SK-N-SH (cell line): ENCODE measurements around the gene CD99L2. TPM values are rescaled to one million over a fixed set of nuclear protein-coding genes. Genes with fewer than 3 reads are reported as not detected.

Experiments used
- CTCF ChIA-PET: fragments of 300-600, 350-600 bp; formaldehyde crosslinking; extraction: SDS; loops from one replicate; lab custom pipeline; 2021; lab: Yijun Ruan, JAX
- POLR2A ChIA-PET: fragments of 350-600 bp; sonication (Branson Sonifier 250); formaldehyde crosslinking; extraction: SDS; loops from one replicate; lab custom pipeline; 2020; ENCODE audit warnings: antibody characterized with exemption, inconsistent platforms; lab: Yijun Ruan, JAX
- DNase-seq: peaks from one replicate; pipeline ENCODE4 v3.0.0; 2012
- H2AFZ ChIP-seq: fragments of 200-600 bp; sonication (generic); 2 replicates; pipeline ENCODE4 v1.8.1; 2016; ENCODE audit warnings: antibody characterized with exemption, mild to moderate bottlenecking, low read depth
- H3F3A ChIP-seq: fragments of 200-600 bp; sonication (generic); replicated peaks from 2 replicates; pipeline ENCODE3; 2016; ENCODE audit warnings: antibody characterized with exemption, mild to moderate bottlenecking; ENCODE audit not compliant: insufficient read depth
- H3K27ac ChIP-seq, 2 experiments: fragments of 200-500 bp in 1 of 2; fragments of 200-600 bp in 1 of 2; sonication (Bioruptor generic) in 1 of 2; sonication (generic), shearing (Covaris generic) in 1 of 2; 2 replicates each; pipeline versions ENCODE4 v1.5.1 to v1.6.1; 2014 to 2016; ENCODE audit warnings: low read depth in 2 of 2, inconsistent platforms in 1 of 2, low read length in 1 of 2, mild to moderate bottlenecking in 1 of 2, mixed read lengths in 1 of 2
- H3K27me3 ChIP-seq: fragments of 200-600 bp; sonication (generic), shearing (Covaris generic); 2 replicates; pipeline ENCODE4 v1.6.1; 2016; ENCODE audit warnings: mixed run types; ENCODE audit not compliant: insufficient read depth
- H3K36me3 ChIP-seq, 2 experiments: fragments of 200-500 bp in 1 of 2; fragments of 200-600 bp in 1 of 2; sonication (Bioruptor generic) in 1 of 2; sonication (generic) in 1 of 2; replicated peaks in 1 of 2; 2 replicates each; pipeline versions ENCODE3 to v1.5.1; 2014 to 2016; ENCODE audit warnings: low read length in 1 of 2, mild to moderate bottlenecking in 1 of 2; ENCODE audit not compliant: insufficient read depth in 2 of 2, control insufficient read depth in 1 of 2
- H3K4me1 ChIP-seq, 2 experiments: fragments of 200-500 bp in 1 of 2; fragments of 200-600 bp in 1 of 2; sonication (Bioruptor generic) in 1 of 2; sonication (generic), shearing (Covaris generic) in 1 of 2; 2 replicates each; pipeline versions ENCODE4 v1.5.1 to v1.6.1; 2014 to 2016; ENCODE audit warnings: low read depth in 1 of 2, low read length in 1 of 2, mixed run types in 1 of 2; ENCODE audit not compliant: insufficient read depth in 2 of 2, control insufficient read depth in 1 of 2
- H3K4me2 ChIP-seq: fragments of 200-600 bp; sonication (generic), shearing (Covaris generic); 2 replicates; pipeline ENCODE4 v1.6.1; 2017; ENCODE audit warnings: mixed run types
- H3K4me3 ChIP-seq, 2 experiments: fragments of 200-500 bp in 1 of 2; fragments of 200-600 bp in 1 of 2; sonication (Bioruptor generic) in 1 of 2; sonication (generic), shearing (Covaris generic) in 1 of 2; 2 replicates each; pipeline versions ENCODE4 v1.5.1 to v1.8.1; 2014 to 2016; ENCODE audit warnings: low read depth in 2 of 2, inconsistent platforms in 1 of 2, low read length in 1 of 2, mild to moderate bottlenecking in 1 of 2, mixed read lengths in 1 of 2, moderate library complexity in 1 of 2
- H3K79me2 ChIP-seq: fragments of 200-600 bp; sonication (generic); 2 replicates; pipeline ENCODE4 v1.8.1; 2017; ENCODE audit warnings: mild to moderate bottlenecking; ENCODE audit not compliant: insufficient read depth
- H3K9ac ChIP-seq: fragments of 200-600 bp; sonication (generic); 2 replicates; pipeline ENCODE4 v1.6.1; 2017; ENCODE audit warnings: mixed run types
- H3K9me2 ChIP-seq: fragments of 200-600 bp; sonication (generic); 2 replicates; pipeline ENCODE4 v1.6.1; 2017; ENCODE audit warnings: mixed run types
- H3K9me3 ChIP-seq: fragments of 200-600 bp; sonication (generic); 2 replicates; pipeline ENCODE4 v1.6.1; 2017; ENCODE audit warnings: mixed run types, mild to moderate bottlenecking, moderate library complexity
- H4K20me1 ChIP-seq: fragments of 200-600 bp; sonication (generic); 2 replicates; pipeline ENCODE4 v1.6.1; 2017; ENCODE audit warnings: mild to moderate bottlenecking, mixed run types; ENCODE audit not compliant: insufficient read depth
- ELF1 ChIP-seq: IDR thresholded peaks from 2 replicates; pipeline ENCODE4 v1.4.0; 2012
- EZH2phosphoT487 ChIP-seq: fragments of 200-600 bp; sonication (generic); IDR thresholded peaks from 2 replicates; pipeline ENCODE4 v1.6.1; 2017; ENCODE audit warnings: low read depth, mixed run types, mild to moderate bottlenecking, antibody characterized with exemption, moderate library complexity, borderline replicate concordance
- FOXJ3 ChIP-seq: sonication (generic); formaldehyde crosslinking; IDR thresholded peaks from 2 replicates; pipeline ENCODE4 v1.5.1; 2020; ENCODE audit warnings: mild to moderate bottlenecking, missing genetic modification reagents
- FOXM1 ChIP-seq: IDR thresholded peaks from 2 replicates; pipeline ENCODE4 v1.4.0; 2012; ENCODE audit warnings: low read depth, mild to moderate bottlenecking
- GABPA ChIP-seq: IDR thresholded peaks from 2 replicates; pipeline ENCODE4 v1.4.0; 2012; ENCODE audit warnings: low read depth, mild to moderate bottlenecking
- JUND ChIP-seq: IDR thresholded peaks from 2 replicates; pipeline ENCODE4 v1.4.0; 2012
- MXI1 ChIP-seq: IDR thresholded peaks from 2 replicates; pipeline ENCODE4 v1.6.1; 2012; ENCODE audit warnings: mild to moderate bottlenecking, low read depth, low read length, improper control_type of control experiment
- NFIC ChIP-seq: IDR thresholded peaks from 2 replicates; pipeline ENCODE4 v1.4.0; 2012; ENCODE audit warnings: borderline replicate concordance
- POLR2AphosphoS5 ChIP-seq: IDR thresholded peaks from 2 replicates; pipeline ENCODE4 v1.6.1; 2012; ENCODE audit warnings: low read depth, low read length
- RAD21 ChIP-seq: IDR thresholded peaks from 2 replicates; pipeline ENCODE4 v1.6.1; 2012; ENCODE audit warnings: mild to moderate bottlenecking, low read length
- RCOR1 ChIP-seq: fragments of 150-350 bp; IDR thresholded peaks from 2 replicates; pipeline ENCODE4 v1.6.1; 2017; ENCODE audit warnings: antibody characterized with exemption, low read length
- SMC3 ChIP-seq: IDR thresholded peaks from 2 replicates; pipeline ENCODE4 v1.6.1; 2012; ENCODE audit warnings: low read depth, low read length, improper control_type of control experiment
- YY1 ChIP-seq: IDR thresholded peaks from 2 replicates; pipeline ENCODE4 v1.4.0; 2012; ENCODE audit warnings: low read depth, mild to moderate bottlenecking
- WGBS: methylation state at CpG from one replicate; pipeline ENCODE4 v1.1.6; 2017; ENCODE audit warnings: low lambda C conversion rate; 5-methylcytosine and 5-hydroxymethylcytosine counted together
- polyA plus RNA-seq, 3 experiments: library from polyadenylated mRNA; depleted of rRNA; stranded (reverse); fragments of >200 nt; gene quantifications; 2 replicates each; pipeline ENCODE4 v1.2.3, GENCODE V29; 2012
- TF ChIP-seq, protein P1 (sequence below): fragments of 200-600 bp; sonication (generic); IDR thresholded peaks from 2 replicates; pipeline ENCODE4 v1.6.1; 2017; ENCODE audit warnings: antibody characterized with exemption, mild to moderate bottlenecking, moderate library complexity
- TF ChIP-seq, protein P2 (sequence below): IDR thresholded peaks from 2 replicates; pipeline ENCODE4 v1.4.0; 2012; ENCODE audit warnings: low read depth
- TF ChIP-seq, protein P3 (sequence below): fragments of 150-350 bp; IDR thresholded peaks from 2 replicates; pipeline ENCODE4 v1.6.1; 2017; ENCODE audit warnings: antibody characterized with exemption, low read length, low read depth, borderline replicate concordance
- TF ChIP-seq, protein P4 (sequence below): IDR thresholded peaks from 2 replicates; pipeline ENCODE4 v1.4.0; 2012; ENCODE audit warnings: low read depth, borderline replicate concordance

Gene CD99L2
- polyA plus RNA-seq, 1 of the 3 experiments (the other 2 are of a cell fraction): 57.7 TPM

DNA sequence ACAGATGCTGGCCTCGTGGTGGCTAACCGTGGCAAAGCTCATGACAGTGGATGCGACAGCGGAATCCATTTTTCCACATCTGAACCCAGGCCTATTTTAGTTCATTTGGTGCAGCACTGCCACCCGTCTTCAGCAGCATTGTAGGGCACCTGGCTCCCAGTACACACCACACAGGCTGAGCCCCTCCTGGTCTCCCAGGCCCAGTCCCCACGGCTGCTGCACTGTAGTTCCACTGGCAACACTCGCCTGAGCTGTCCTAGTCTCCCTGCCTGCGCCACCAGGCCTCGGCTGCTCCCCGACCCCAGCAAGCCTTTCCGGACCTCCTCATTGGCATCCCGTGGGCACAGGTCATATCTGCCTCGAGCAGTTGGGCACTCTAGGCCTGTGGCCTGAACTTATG lies 129.1 kb downstream of the CD99L2 start:
- Histone ChIP-seq H3K4me2 (no peak overlapping the region), H4K20me1 (no peaks in the 10 kb centered on the region), H3K9me3 (no peaks in the 10 kb centered on the region), H3K36me3 (no peaks in the 10 kb centered on the region), H3K4me3 (no peak overlapping the region), H3K9ac (no peak overlapping the region), H3K9me2 (no peaks in the 10 kb centered on the region), H3K27ac (no peak overlapping the region), H3F3A (no peaks in the 10 kb centered on the region), H3K79me2 (no peaks in the 10 kb centered on the region), H2AFZ (no peak overlapping the region), H3K27me3 (peaks cover 13% of the 10 kb centered on the region; the same call in 1 of the 2 replicates), H3K4me1 (no peaks in the 10 kb centered on the region; a peak in 1 of 4 replicates)
- DNase-seq: no peak
- 58% methylated on average over 11 of the region's 13 CpGs for WGBS
- ChIA-PET CTCF (interaction anchor here (14.7 kb wide), 1 partner anchor 312 kb away, joined by 219 read pairs; no protein-coding TSS in a partner anchor), POLR2A (no interaction called here)
- no peak for TF ChIP-seq GABPA
- no peak for TF ChIP-seq MXI1
- no peak for TF ChIP-seq NFIC
- TF ChIP-seq, protein P1, sequence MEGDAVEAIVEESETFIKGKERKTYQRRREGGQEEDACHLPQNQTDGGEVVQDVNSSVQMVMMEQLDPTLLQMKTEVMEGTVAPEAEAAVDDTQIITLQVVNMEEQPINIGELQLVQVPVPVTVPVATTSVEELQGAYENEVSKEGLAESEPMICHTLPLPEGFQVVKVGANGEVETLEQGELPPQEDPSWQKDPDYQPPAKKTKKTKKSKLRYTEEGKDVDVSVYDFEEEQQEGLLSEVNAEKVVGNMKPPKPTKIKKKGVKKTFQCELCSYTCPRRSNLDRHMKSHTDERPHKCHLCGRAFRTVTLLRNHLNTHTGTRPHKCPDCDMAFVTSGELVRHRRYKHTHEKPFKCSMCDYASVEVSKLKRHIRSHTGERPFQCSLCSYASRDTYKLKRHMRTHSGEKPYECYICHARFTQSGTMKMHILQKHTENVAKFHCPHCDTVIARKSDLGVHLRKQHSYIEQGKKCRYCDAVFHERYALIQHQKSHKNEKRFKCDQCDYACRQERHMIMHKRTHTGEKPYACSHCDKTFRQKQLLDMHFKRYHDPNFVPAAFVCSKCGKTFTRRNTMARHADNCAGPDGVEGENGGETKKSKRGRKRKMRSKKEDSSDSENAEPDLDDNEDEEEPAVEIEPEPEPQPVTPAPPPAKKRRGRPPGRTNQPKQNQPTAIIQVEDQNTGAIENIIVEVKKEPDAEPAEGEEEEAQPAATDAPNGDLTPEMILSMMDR: no peak
- TF ChIP-seq JUND: no peak
- TF ChIP-seq POLR2AphosphoS5: no peak
- TF ChIP-seq, protein P2, sequence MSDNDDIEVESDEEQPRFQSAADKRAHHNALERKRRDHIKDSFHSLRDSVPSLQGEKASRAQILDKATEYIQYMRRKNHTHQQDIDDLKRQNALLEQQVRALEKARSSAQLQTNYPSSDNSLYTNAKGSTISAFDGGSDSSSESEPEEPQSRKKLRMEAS: no peak

DNA sequence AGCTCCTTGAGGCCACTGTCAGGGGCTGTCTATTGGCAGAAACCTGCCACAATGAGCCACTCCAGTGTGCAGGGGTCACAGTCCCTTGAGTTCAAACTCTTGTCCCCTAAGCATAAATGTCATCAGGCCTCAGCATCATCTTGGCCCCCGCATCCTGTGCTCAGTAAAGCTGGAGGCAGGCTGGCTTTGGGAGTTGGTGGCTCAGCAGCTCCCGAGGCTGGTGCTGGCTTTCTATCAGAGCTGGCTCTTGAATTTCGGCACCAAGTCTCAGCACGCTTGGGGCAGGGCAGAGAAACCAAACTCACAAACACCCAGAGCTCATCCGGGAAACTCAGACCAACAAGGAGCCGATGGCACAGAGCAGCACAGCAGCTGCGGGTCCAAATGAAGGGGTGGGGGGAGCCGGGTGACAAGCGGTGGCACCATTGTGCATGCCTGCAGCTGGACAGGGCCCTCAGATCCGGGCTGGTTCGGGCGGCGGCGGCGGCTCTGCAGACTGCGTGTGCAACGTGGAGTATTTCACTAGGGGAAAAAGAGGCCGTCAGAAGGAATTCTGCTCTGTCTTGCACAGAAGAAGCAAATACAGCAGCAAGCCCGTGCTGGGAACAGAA lies 129.8 kb downstream of the CD99L2 start:
- Histone ChIP-seq H3K9ac (no peak overlapping the region), H3K79me2 (no peaks in the 10 kb centered on the region), H2AFZ (no peak overlapping the region), H3K9me2 (no peaks in the 10 kb centered on the region), H3K27me3 (peaks cover 13% of the 10 kb centered on the region; the same call in 1 of the 2 replicates), H4K20me1 (no peaks in the 10 kb centered on the region), H3K36me3 (no peaks in the 10 kb centered on the region), H3K4me2 (no peak overlapping the region), H3K4me3 (no peak overlapping the region), H3K4me1 (no peaks in the 10 kb centered on the region; a peak in 1 of 4 replicates), H3K27ac (no peak overlapping the region), H3F3A (no peaks in the 10 kb centered on the region), H3K9me3 (no peaks in the 10 kb centered on the region)
- CTCF ChIA-PET: interaction anchor here (14.7 kb wide), 1 partner anchor 313 kb away, joined by 219 read pairs; no protein-coding TSS in a partner anchor
- DNase-seq: no peak
- 54% methylated on average over 14 of the region's 19 CpGs for WGBS
- POLR2A ChIA-PET: no interaction called here
- no peak for TF ChIP-seq SMC3
- TF ChIP-seq, protein P3, sequence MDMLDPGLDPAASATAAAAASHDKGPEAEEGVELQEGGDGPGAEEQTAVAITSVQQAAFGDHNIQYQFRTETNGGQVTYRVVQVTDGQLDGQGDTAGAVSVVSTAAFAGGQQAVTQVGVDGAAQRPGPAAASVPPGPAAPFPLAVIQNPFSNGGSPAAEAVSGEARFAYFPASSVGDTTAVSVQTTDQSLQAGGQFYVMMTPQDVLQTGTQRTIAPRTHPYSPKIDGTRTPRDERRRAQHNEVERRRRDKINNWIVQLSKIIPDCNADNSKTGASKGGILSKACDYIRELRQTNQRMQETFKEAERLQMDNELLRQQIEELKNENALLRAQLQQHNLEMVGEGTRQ: no peak
- TF ChIP-seq YY1: no peak
- TF ChIP-seq, protein P1: no peak
- TF ChIP-seq, protein P4, sequence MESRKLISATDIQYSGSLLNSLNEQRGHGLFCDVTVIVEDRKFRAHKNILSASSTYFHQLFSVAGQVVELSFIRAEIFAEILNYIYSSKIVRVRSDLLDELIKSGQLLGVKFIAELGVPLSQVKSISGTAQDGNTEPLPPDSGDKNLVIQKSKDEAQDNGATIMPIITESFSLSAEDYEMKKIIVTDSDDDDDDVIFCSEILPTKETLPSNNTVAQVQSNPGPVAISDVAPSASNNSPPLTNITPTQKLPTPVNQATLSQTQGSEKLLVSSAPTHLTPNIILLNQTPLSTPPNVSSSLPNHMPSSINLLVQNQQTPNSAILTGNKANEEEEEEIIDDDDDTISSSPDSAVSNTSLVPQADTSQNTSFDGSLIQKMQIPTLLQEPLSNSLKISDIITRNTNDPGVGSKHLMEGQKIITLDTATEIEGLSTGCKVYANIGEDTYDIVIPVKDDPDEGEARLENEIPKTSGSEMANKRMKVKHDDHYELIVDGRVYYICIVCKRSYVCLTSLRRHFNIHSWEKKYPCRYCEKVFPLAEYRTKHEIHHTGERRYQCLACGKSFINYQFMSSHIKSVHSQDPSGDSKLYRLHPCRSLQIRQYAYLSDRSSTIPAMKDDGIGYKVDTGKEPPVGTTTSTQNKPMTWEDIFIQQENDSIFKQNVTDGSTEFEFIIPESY: no peak
- no peak for TF ChIP-seq EZH2phosphoT487
- no peak for TF ChIP-seq RCOR1
- TF ChIP-seq FOXJ3: no peak
- no peak for TF ChIP-seq ELF1
- TF ChIP-seq FOXM1: no peak
- no peak for TF ChIP-seq RAD21
